D341Med (cell line): Measurements from ENCODE around the gene FOXO1.

ENCODE experiments used
- DNase-seq: peaks from one replicate; pipeline ENCODE4 v3.0.0; 2012; ENCODE audit warnings: low spot score

Gene FOXO1

GRCh38 chr13:40635315-40635995, 31.0 kb downstream of the FOXO1 start:
- DNase-seq, result no peak

- DNase-seq, result no peak
Measured at GRCh38 chr13:40632915-40633314, 33.5 kb downstream of the FOXO1 start.

- DNase-seq, result no peak
Measured at GRCh38 chr13:40631605-40632004, 34.8 kb downstream of the FOXO1 start.

GRCh38 chr13:40629678-40630384, 36.6 kb downstream of the FOXO1 start:
- DNase-seq, result no peak

- DNase-seq, result no peak
Measured at GRCh38 chr13:40626977-40627376, 39.5 kb downstream of the FOXO1 start.

GRCh38 chr13:40626561-40626960, 39.9 kb downstream of the FOXO1 start:
- no peak for DNase-seq

GRCh38 chr13:40624986-40625385, 41.5 kb downstream of the FOXO1 start:
- DNase-seq, result no peak

GRCh38 chr13:40624383-40624782, 42.1 kb downstream of the FOXO1 start:
- no peak for DNase-seq

GRCh38 chr13:40622761-40623160, 43.7 kb downstream of the FOXO1 start:
- DNase-seq, result no peak

GRCh38 chr13:40622246-40622645, 44.2 kb downstream of the FOXO1 start:
- no peak for DNase-seq

- DNase-seq, result no peak
Measured at GRCh38 chr13:40619479-40619814, 47.0 kb downstream of the FOXO1 start.

- DNase-seq, result no peak
Measured at GRCh38 chr13:40618581-40619478, 47.6 kb downstream of the FOXO1 start.

GRCh38 chr13:40617801-40618356, 48.6 kb downstream of the FOXO1 start:
- no peak for DNase-seq

- no peak for DNase-seq
Measured at GRCh38 chr13:40615619-40616018, 50.8 kb downstream of the FOXO1 start.

GRCh38 chr13:40613914-40614313, 52.5 kb downstream of the FOXO1 start:
- DNase-seq, result no peak

- no peak for DNase-seq
Measured at GRCh38 chr13:40613192-40613818, 53.1 kb downstream of the FOXO1 start.

GRCh38 chr13:40612041-40612440, 54.4 kb downstream of the FOXO1 start:
- no peak for DNase-seq

GRCh38 chr13:40611635-40612034, 54.8 kb downstream of the FOXO1 start:
- DNase-seq, result no peak

GRCh38 chr13:40611004-40611403, 55.4 kb downstream of the FOXO1 start:
- DNase-seq, result no peak

- no peak for DNase-seq
Measured at GRCh38 chr13:40609972-40610726, 56.3 kb downstream of the FOXO1 start.

- no peak for DNase-seq
Measured at GRCh38 chr13:40608308-40608707, 58.1 kb downstream of the FOXO1 start.
